ENCODE results near the gene GCNA. TPM values are rescaled to one million over a fixed set of nuclear protein-coding genes. Genes with fewer than 3 reads are reported as not detected.

Gene GCNA
- total RNA-seq, 1 experiment from 2014 or later, result 1.0 TPM

DNA sequence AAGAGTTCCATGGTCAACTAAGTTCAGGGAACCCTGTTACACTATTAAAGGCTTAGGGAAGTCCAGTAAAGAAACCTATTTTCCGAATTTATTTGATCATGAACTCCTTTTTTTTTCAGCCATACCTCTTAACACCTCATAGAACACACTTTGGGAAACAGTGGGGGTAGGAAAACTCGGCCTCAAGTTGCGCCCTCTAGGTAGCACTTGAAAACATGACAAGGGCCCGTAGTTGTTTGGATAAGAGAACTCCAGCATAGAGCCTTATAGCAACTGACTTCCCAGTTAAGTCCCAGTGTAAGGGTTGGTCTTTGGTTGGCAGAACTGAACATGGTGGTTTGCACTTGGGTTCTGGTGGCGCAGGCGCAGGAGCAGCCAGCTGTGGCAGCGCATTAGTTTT is 30.9 kb upstream of the GCNA start (continued):
- TF ChIP-seq, protein P1, sequence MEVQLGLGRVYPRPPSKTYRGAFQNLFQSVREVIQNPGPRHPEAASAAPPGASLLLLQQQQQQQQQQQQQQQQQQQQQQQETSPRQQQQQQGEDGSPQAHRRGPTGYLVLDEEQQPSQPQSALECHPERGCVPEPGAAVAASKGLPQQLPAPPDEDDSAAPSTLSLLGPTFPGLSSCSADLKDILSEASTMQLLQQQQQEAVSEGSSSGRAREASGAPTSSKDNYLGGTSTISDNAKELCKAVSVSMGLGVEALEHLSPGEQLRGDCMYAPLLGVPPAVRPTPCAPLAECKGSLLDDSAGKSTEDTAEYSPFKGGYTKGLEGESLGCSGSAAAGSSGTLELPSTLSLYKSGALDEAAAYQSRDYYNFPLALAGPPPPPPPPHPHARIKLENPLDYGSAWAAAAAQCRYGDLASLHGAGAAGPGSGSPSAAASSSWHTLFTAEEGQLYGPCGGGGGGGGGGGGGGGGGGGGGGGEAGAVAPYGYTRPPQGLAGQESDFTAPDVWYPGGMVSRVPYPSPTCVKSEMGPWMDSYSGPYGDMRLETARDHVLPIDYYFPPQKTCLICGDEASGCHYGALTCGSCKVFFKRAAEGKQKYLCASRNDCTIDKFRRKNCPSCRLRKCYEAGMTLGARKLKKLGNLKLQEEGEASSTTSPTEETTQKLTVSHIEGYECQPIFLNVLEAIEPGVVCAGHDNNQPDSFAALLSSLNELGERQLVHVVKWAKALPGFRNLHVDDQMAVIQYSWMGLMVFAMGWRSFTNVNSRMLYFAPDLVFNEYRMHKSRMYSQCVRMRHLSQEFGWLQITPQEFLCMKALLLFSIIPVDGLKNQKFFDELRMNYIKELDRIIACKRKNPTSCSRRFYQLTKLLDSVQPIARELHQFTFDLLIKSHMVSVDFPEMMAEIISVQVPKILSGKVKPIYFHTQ (CRISPR knock-in tag; IDR thresholded peaks at IDR 0.05), result no peak
- TF ChIP-seq ZMAT4 (CRISPR knock-in tag; IDR thresholded peaks at IDR 0.05) (no peak), TEAD4 (CRISPR knock-in tag; IDR thresholded peaks at IDR 0.05) (no peak), ZNF232 (CRISPR knock-in tag; IDR thresholded peaks at IDR 0.05) (no peak)

- ChIA-PET POLR2A (no interaction called here), CTCF (interaction anchor here (1.7 kb wide), 1 partner anchor 14 kb away, joined by 5 read pairs; no protein-coding TSS in a partner anchor)
- H3K27ac Mint-ChIP-seq, result no peak overlapping the region
- DNase-seq (ENCODE audit: low spot score) (no peak), ATAC-seq (no peak)
- no peaks in the 10 kb centered on the region for H3K27me3 Mint-ChIP-seq (ENCODE audit: low read depth)
- TF ChIP-seq MYBL2 (CRISPR knock-in tag; IDR thresholded peaks at IDR 0.05) (no peak), ATF6 (CRISPR knock-in tag; IDR thresholded peaks at IDR 0.05) (no peak), HMGXB4 (CRISPR knock-in tag; IDR thresholded peaks at IDR 0.05) (no peak), ZNF219 (CRISPR knock-in tag; IDR thresholded peaks at IDR 0.05; ENCODE audit: borderline replicate concordance) (no peak), ZNF317 (CRISPR knock-in tag; IDR thresholded peaks at IDR 0.05; ENCODE audit: borderline replicate concordance, low read depth) (no peak), GTF2I (CRISPR knock-in tag; conservative IDR thresholded peaks at IDR 0.05) (no peak), USF2 (CRISPR knock-in tag; IDR thresholded peaks at IDR 0.05) (no peak), USF1 (CRISPR knock-in tag; IDR thresholded peaks at IDR 0.05) (no peak), NFE2L1 (CRISPR knock-in tag; IDR thresholded peaks at IDR 0.05) (no peak), TEAD4 (CRISPR knock-in tag; IDR thresholded peaks at IDR 0.05) (no peak), ZSCAN18 (CRISPR knock-in tag; IDR thresholded peaks at IDR 0.05) (no peak), ZNF416 (CRISPR knock-in tag; IDR thresholded peaks at IDR 0.05) (no peak), ATF1 (CRISPR knock-in tag; IDR thresholded peaks at IDR 0.05) (no peak)
- no peaks in the 10 kb centered on the region for H3K9me3 Mint-ChIP-seq
- H3K4me3 Mint-ChIP-seq, result no peak overlapping the region
- peaks cover 38% of the 10 kb centered on the region for H3K36me3 Mint-ChIP-seq
- H3K4me1 Mint-ChIP-seq, result peaks cover 4% of the 10 kb centered on the region; the same call in 1 of the 2 replicates
Observed at GRCh38 chrX:71549986-71550385, 28.3 kb upstream of the GCNA start.

Data from WTC11 (cell line).